Dedifferentiated amniotic fluid mesenchymal stem cell (primary cell): ENCODE measurements around the gene ERC2.

ENCODE experiments used
- DNase-seq: peaks from one replicate; pipeline ENCODE4 v3.0.0-alpha.2; 2016; ENCODE audit errors: extremely low spot score

ERC2 gene

DNA sequence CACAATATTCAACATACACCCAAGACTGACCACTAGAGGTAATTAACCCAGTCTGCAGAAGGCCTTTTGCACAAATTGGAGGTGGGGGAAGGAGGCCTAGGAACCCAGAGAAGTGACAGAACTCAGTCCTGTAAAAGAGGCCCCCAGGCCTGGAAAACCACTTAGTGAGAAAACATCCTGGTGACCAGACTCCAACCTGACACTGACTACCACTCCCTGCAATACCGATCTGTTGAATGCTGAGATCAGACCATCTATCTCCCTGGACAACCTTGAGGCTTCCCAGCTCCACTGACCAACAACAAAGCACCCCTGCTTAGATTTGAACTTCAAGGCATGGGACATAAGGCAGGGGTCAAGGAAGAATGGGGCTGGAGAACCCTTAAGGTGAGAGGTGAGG lies 719.2 kb downstream of the ERC2 start:
- no peak for DNase-seq

DNA sequence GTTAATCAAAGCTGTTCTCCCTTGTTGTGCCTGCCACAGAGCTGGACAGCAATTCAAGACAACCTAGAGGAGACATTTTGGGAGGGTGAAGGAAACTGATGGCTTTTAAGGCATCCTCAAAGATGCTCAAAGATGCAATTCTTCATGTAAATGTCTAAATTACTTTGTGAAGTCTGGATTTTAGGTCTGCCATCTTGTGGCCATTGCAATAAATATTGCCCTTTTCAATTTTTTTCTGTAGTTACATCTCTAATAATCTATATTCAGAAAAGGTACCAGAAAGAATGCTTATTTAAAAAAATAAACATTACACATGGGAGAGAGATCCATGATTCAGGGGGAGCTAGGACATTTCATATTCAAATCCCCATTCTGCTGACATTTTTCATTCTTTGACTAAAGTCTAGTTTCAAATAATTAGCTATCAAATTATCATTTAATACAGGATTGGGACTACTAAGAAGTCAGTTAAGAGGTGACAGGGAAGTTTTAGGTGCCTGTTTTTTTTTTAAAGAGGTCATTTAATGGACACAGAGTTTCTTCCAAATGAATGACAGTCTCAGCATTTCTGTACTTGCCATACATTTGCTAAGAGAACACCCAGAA lies 721.4 kb downstream of the ERC2 start:
- DNase-seq: peak; percentile 62

DNA sequence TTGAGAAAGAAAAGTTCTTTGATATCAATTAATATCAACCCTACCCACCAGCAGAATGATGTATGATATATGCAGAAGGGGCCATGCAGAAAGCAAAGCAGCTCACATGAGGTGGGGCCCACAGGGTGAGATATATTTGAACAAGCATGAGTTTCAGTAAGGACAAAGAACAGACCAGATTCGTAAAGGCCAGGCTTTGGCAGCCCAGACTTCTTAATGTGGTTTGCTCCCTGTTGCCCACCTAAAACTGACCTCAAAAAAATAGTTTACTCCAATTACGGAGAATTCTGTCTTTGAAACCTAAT lies 725.5 kb downstream of the ERC2 start:
- DNase-seq: no peak

DNA sequence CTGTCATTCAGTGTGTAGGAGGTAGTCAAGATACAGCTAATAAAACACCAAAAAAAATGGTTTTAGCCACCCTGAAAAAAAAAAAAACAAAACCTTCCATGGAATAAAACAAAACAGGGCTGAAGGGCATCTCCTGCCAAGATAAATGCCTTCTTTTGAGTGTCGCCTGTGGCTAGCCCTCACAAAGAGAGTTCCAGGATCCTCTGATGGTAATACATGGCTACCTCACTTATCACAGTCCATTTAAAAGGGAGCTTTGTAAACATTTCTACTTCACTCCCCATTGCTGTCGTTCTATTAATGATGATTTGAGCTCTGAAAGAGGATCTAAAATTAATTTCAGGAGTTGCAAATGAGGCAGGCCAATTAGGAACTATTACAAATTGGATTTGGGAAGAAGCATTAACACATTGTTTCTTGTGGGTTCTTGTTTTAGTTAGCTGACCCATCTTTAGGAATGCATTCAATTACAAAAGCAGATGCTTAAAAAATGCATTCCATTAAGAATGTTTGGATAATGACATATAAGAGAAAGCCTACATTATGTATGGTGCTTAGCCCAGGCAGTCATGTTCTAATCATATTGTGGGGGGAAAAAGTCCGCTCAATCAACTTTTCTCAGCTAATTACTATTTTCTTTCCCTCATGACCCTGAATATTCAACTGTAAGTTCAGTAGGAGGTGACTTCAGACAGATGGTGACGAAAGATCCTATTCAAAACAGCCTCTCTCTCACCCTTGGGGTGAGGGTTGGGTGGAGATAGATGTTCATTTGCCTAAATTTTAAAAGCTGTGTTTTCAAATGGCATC lies 726.0 kb downstream of the ERC2 start:
- DNase-seq: no peak

DNA sequence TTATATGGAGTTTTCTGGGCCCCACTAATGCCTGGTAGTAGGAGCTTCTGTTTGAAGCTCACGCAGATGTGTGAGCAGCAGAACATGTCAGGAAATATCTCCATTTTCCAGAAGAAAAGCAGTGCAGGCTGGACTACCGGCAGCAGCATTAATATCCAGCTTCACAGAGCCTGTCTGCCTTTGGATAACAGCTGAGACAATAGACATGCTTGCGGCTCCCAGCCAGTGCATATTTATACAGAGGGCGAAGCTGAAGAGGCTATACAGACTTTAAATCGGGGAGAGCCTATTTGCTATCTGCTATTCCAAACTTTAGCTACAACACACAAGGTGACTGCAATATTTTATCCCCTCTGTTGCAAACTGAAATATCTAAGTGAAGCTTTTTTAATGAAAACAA lies 731.1 kb downstream of the ERC2 start:
- DNase-seq: no peak

DNA sequence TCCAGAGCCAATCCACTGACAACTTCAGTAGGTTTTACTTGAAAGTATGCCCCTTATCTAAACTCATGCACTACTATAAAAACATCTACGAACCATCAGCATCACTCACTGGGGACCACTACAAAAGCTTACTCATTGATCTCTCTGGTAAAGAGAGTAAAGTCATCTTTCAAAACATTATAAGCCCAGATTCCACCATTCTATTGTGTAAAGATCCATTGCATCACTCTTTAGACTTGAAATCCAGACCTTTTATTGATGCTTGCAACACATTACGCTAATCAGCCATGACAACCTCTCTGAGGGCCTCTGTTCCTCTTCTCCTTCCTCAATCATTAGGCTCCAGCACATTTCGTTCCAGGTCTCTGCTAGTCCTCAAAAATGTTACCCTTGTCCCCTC lies 732.3 kb downstream of the ERC2 start:
- DNase-seq: no peak

DNA sequence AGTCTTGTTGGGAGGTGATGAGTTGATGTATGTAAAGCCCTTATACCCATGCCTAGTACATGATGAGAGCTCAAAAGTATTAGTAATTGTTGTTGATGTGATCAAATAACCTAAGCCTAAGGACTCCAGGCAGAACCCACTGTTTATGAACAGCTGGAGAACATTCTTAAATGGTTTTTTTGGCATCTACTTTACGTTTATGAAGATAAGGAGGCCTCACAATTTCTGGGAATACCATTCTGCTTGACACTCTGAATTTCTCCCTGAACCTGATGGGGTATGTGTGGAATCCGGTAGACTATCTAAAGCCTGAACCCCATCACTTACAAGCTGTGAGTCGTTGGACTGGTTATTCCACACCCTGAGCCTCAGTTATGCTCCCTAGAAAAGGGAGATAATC lies 736.5 kb downstream of the ERC2 start:
- no peak for DNase-seq

DNA sequence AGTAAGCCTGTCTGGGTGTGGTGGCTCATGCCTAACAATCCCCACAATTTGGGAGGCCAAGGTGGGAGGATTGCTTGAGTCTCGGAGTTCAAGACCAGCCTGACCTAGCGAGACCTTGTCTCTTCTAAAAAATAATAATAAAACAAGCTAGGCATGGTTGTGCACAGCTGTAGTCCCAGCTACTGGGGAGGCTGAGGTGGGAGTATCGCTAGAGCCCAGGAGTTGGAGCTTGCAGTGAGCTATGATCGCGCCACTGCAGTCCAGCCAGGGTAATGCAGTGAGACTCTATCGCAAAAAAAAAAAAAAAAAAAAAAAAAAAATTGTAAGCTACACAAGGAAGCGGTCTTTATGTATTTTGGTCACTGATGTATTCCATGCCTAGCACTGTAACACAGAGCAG lies 738.7 kb downstream of the ERC2 start:
- no peak for DNase-seq

DNA sequence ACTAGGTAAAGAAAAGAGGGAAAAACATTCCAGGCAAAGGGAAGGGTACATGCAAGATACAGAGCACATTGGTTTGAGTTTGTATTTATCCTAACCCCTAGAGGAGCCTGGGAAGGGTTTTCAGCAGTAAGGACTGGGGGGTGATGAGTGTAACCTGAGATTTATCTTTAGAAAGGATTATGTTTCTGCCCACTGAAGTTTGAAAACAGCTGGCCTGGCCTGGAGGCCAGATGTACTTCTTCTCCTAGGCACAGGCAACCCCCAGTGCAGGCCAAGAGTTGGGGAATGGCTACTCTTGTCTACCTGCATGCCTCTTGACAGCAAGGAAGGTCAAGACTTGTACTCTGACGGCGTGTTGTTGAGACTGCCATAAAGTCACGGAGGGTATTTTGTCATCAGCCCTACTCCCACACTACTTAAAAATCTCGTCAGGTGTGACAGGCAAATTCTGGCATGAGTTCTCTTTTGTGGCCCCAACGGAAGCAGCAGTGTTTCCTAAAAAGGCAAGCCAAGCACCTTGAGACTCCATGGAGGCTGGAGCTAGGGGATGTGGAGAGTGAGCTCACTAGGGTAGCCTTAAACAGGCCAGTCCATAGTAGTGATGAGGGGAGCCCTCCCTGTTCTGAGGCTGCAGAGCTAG lies 739.7 kb downstream of the ERC2 start:
- DNase-seq: no peak

DNA sequence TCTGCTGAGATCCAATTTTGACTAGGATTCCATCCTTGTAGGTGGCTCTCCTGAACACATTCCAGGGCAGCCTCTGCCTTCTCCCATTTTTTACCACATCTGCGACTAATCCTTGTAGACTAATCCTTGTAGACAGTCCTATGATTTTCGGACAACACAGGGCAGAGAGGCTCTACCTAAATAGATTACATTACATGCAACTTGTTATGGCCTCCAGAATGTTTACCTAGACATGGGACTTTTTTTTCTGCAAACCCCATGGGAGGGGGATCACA lies 741.8 kb downstream of the ERC2 start:
- no peak for DNase-seq

DNA sequence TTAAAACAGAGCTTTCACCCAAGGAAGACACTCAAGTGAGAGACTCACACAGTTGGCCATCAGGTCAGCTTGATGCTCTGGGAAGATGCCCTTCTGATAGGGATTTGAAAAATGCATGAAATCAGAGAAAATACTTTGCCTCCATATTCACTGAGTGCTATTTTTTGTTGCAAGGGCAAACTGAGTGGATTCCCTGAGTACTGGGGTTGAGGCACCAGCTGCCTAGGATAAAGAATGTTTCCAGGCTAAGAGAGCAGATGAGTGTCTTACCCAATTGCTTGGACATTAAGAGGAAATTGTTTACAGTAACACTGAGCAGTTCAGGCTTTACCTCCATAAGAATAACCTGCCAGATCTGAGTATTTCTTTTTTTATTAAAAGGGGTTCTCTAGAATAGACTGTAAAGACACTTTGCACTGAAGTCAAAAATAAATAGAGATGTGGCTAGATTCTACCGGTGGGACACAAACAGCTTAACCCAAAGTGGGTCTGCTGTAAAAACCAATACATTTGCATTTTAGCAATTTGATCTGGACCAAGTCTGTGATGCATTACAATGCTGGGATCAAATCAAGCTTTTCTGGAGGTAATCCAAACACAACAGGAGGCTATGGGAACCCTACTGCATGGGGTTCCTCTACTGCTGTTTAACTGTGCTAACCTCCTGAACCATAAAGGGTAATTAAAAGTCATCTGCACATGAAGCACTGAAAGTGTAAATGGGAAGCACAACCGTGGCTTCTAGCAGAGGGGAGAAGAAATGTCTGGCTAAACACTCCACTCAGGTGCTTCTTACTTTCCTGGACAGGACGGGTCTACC lies 742.4 kb downstream of the ERC2 start:
- no peak for DNase-seq

DNA sequence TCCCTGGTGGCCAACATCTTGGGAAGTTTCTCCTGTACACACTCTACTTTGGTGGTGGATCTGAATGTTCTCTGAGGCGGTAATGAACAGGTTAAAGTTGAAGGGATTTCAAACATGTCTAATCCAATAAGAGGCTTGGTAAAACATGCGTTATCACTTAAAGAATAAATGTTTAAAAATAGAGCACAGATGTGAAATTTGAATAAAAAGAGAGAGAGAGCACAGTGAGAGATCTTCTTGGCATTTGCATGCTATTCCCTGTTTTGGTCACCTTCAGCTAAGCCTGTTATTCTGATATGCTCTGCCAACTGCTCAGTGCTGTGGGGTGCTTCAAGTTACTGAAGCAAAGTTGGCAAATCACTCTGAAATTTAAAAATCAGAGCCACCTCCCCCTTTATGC lies 743.4 kb downstream of the ERC2 start:
- no peak for DNase-seq

DNA sequence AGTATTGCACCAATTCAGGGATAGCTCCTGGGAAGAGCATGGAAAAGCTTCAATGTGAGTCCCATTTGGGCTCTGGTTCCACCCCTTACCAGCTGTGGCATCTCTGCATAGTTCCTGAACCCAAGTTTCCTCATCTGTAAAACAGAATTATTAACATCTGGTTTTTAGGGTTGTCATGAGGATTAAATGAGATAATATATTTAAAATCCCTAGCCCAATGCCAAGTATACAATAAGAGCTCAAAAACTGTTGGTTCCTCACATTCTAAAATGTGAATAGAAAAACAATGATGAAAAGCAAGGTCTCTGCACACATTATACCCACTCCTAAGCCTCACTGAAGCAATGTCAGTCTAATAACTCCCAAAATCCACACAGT lies 743.9 kb downstream of the ERC2 start:
- no peak for DNase-seq

DNA sequence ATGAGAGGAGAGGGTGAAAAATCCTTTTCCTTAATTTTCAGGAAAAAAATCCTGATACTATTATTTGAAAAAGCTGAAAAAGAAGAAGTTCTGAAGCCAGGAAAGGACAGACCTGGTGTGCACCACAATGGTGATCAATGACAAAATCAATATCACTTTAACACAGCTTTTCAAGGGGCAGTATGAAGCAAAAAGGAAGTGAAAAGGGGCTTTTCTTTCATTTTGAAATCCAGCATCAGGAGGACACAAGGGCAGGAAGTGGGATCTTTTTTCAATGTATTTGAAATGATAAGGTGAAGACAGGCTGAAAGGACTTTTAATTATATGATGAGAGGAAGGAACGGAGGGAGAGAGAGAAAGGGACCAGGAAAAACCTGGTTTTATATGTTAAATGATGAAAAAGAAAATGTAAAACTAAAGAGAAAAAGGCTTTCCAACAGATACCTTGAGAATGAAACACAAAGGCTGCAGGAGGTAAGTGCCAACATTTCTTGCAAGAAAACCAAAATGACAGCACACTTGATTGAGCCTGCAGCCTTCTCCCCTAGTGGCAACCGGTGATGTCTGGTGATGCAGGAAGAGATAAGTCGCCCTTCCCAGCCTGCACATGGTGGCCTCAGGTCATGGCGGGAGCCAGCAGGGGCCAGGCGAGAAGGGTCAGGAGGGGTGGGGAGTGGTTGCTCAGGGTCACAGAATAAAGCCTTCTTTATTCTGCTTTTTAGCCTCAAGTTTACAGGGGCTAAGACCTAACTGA lies 744.4 kb downstream of the ERC2 start:
- no peak for DNase-seq

DNA sequence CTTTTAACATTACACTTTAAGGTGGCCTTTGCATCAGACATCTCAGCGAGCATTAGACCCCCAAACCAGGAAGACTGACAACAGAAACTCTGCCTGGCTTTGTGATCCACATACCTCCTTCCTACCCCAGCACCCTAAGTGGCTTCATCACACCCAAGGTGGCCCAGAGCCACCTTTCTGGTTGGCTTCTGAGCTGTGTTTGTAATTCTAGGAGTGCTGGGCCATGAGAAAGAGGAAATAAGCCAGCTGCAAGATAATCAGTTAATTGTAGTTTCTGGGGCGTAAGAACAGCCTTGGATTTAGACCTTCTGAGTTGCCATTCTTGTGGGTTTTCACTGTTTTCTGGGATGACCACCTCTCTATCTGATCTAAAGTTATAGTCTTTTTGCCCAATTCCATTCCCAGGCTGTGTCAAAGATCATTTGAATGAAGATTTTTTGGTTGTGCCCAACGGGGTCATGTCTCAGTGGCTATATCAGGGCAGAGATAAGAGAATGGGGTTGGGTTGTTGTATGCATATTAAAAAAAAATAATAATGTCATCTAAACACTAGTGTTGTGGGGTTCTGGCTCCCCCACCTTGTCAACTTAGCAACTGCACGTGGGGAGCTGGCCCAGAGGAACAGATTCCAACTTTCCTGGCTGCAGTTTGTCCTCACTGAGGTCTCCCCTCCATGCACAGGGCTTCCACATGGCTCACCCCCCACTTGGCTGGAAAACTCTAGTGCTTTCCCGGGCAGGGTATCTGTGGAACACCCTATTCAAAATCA lies 746.4 kb downstream of the ERC2 start:
- no peak for DNase-seq

DNA sequence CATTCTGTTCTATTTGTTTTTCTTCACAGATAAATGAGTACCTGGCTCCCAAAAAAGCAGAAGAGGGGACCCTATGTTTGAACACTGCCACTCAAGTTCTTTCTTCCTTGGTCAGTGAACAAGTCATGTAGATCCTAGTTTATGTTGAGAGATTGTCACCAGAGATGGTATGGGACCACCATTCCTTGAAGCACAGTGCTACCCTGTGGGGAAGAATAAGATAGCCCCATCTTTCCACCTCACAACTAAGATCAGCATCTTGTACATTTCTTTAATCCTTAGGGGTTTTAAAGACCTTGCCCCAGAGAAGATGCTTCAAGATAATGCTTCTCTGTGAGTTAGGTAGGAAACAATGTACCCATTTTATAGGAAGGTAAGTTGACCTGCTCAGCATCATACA lies 747.7 kb downstream of the ERC2 start:
- no peak for DNase-seq

DNA sequence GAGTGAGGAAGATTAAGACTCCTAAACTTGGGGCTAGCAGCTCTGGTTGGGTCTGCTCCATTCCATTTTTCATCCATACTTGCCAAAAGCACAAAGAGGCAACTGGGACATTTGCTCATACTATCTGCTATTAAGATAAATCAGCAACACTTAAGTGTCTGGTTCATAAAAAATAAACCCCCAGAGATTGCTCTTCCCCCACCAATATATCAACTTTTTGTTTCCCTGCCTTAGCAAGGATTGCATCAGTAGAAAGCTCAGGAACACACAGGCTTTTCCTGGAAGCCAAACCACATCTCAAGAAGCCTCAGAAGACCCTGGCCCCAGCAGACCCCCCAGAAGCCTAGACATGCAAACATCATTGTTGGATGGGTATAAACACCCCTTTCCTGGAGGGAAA lies 748.8 kb downstream of the ERC2 start:
- peak; percentile 44 for DNase-seq

DNA sequence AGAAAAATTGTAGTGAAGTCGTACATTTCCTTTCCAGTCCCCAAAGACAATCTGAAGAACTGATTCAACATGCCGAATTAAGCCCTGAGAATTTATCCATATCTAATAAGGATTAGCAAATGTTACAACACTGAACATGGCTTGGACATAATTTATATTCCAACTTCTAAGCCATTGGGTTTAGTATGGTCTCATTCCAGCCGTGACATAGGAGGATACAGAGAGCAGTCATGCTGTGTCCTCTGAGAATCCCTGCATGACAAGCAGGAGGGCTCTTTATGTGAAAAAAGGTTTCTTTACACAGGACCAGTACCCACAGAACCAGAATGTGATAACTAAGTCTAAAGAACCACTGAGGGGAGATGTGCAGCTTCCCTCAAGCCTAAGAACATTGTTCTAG lies 749.3 kb downstream of the ERC2 start:
- no peak for DNase-seq

DNA sequence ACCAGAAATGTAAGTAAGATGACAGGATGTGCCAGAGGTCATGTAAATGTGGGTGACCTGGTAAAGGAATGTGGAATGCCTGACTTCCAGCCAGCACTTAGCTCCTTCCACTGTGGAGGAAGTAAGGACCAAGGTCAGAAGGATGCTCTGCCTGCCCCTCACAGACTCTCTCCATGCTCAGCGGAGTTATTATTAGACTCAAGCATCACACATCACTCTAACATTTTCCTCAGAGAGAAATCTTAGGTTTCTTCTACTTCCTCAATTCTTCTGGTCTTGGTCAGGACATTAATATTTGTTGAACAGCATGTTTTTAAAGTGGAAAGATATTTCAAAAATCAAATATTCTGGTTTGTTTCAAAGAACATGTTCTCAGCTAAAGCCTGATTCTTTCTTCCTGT lies 749.7 kb downstream of the ERC2 start:
- DNase-seq: peak; percentile 19

DNA sequence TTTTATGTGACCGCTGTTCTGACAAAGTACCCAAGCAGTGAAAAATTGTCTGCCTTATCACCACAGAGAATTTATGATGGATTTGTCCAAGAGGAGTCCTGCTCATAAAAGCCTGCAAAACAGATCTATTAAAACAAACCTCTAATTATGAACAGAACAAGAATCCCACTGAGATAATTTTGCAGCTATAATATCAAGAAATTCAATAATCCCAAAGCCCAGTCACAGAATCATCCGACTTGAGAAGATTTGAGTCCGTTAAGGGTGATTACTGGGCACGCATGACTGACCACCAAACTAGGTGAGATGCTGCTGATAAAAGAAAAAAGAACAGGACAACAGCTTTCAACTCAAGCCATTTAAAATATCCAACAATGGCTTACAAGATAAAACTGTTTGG lies 750.2 kb downstream of the ERC2 start:
- no peak for DNase-seq

DNA sequence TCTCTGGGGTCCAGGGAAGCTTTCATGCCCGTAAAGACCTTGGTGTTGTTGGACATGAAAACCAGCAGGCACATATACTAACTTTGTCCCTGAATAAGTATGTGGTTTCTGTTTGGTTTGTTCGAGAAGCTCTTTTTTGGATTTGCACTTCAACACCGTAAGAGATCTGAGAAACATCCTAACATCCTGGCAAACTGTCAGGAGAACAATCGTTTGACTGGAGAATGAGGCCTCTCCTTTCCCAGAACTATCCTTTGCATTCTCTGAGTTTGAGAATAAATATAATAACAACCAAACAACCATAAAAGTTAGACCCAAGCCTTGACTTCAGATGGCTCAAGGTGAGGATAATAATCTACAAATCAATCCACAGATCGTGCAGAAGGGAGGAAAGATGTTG lies 750.8 kb downstream of the ERC2 start:
- no peak for DNase-seq
